NCI-H2081 (cell line): Measurements from ENCODE around the gene ATXN7L1.
"Not testable (repeated sequence)": the region's sequence is repeated elsewhere in the genome, so short reads cannot be mapped to it uniquely, and the experiment has no call there.

Experiments
- DNase-seq, 2 experiments: peaks; one replicate each; lab custom pipeline; 2025; lab: John Stamatoyannopoulos, UW

ATXN7L1 gene

DNA sequence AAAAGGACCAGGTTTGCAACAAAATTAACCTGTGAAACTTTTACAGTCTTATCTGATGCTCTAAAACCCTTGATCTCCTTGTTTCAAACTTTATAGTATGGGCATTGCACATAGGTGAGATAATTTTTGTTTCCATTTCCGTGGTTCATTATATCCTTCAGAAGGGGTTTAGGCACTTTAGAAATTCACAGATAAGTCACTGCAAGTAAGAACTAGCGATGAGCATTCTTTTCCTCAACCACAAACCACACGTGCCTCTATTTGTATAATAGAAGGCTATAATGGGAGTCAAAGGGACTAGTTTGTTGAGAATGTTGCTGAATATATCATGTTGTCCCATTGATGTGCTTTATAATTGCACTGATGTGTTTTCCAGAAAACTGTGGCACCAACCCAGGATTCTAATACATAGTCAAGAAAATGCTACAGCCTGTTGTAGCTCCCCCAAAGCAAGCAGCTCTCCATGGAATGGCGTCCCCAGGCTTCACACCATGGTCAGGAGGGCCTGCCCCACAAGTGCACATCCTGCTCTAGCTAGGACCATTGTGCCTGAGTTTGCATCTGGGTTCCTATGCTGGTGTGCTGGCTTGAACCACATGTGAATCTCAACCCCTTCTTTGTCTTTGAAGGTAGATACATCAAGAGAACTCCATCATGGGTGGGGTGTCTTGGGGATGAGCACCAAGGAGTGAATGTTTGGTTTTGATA, 14.0 kb upstream of the ATXN7L1 start:
- no peak for DNase-seq

GRCh38 chr7:105887569-105888189, 11.3 kb upstream of the ATXN7L1 start:
- DNase-seq: peak in 1 of 2 experiments; percentile 40

DNA sequence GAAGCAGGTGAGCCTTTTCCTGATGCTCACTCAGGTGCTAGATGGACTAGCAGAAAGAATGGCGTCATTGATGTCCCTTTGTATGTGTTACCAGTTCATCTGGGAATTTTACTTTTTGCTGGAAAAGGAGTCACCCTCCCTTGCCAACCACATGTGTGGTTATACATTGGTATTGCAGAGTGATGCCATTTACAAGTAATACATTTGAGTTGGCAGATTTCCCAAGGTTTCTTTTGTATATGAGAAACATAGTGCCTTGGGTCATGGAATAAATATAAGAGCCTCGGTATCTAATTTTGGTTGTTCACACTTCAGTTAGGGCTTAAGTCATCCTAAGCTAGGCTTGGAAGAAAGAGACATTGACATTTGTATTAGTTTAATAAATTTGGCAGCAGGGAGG, 10.4 kb upstream of the ATXN7L1 start:
- DNase-seq: peak; percentile 35 to 48

GRCh38 chr7:105885387-105886111, 9.2 kb upstream of the ATXN7L1 start:
- DNase-seq: peak; percentile 55 to 65

DNA sequence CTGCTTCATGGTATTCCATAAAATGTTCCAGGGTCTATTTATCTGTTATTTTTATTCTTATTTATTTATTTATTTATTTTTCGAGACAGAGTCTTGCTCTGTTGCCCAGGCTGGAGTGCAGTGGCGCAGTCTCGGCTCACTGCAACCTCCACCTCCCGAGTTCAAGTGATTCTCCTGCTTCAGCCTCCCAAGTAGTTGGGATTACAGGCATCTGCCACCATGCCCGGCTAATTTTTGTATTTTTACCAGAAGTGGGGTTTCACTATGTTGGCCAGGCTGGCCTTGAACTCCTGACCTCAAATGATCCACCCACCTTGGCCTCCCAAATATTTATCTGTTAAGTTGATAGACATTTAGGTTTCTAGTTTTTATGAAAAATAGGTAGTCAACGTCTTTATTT, 6.8 kb upstream of the ATXN7L1 start:
- not testable (repeated sequence) for DNase-seq

GRCh38 chr7:105881439-105881838, 5.0 kb upstream of the ATXN7L1 start:
- DNase-seq: no peak

DNA sequence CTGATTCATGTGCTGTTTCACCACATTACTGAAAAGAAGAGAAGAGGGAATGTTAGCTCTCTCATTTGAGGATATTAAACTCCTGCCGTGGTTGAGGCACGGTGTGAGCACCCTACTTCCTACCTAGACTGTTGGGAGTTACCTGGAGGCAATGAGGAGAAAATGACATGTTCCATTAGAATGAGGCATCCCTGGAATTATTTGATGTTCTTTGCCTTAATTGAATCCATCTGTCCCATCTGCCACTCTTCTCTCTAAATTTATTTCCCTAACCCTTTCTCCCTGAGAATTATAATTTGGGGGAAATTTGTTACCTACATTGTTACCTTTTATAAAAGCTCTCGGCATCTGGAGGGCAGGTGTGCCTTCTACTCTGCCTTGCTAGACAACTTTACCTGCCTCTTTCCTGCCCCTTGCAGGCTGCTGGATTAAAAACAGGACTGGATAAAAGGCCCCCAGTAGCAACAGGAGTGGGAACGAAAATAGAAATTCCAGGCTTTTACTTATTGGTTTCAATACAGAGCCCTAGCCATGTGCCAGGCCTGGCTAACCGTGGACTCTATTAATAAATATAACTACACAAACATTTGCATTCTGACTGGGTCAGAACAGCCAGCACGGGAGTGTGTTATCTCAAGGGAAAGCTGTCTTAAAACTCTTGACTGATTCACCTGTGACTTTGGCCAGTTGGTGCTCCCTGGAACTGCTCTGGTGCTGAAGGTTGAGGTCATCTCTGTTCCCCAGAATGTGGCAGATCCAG, 4.4 kb upstream of the ATXN7L1 start:
- DNase-seq: peak; percentile 62 to 88

DNA sequence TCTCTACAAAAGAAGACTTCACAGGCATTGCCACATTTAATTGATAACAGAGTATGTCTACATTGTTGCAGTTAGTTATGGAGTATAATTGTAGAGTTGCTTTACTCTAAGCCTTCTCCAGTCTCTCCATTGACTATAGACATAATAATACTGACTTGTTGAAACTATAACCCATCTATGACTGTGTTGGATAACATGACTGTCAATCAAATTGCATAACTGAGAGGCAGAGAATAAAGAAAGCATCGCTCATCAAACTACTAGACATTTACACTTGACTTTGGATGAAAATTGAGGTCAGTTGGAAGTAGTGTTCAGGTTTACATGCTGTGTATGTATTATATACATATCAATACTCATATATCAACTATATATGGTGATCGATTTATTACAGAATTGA, 3.4 kb upstream of the ATXN7L1 start:
- DNase-seq: no peak

GRCh38 chr7:105878746-105879605, 2.6 kb upstream of the ATXN7L1 start:
- DNase-seq: peak in 1 of 2 experiments; percentile 13

DNA sequence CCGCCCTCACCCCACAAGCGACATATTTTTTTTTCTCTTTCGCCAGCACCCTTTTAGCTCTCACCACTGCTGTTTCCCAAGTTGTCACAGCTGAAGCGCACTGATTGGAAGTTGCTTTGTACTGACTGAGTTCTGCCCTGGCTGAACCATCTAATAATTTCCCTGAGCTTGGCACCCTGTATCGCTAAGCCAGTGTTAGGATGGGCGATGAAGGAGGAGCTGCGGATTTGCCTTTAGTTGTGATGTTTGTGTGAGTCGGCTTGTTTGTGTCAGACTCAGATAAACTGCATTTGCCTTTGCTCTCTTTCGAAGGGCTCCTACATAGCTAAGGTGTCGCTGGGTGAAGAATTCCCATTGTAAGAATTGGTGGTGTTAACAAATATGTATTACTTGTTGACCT, 1.3 kb upstream of the ATXN7L1 start:
- DNase-seq: peak in 1 of 2 experiments; percentile 6

DNA sequence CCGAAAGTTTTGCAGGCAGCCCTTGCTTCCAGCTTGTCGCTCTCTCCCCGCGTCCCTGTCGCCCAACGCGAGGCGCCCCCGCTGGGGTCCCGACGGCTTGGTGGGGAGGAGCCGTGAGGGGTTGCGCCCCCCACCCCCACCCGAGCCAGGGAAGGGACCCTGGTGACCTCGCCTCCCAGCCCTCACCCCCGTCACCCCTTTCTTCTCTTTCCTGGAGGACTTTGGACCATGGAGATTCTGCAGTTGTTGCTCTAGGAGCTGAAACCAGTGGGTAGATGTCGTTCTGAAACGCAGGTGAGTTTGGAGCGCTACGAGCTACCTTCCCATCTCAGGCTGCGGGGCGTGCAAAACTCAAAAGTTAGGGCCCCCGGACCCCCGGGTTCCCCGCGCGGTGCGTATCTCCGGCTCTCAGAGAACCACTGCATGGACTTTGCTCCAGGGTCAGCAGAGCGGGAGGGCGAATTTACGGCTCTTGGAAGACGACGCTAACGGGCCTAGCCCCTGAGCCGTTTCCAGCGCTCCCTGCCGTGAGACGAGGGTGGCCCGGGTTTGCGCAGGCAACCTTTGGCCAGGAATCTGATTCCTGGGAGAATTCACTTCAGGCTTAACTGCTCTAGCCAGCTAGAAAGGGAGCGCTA, 684 bp upstream of the ATXN7L1 start:
- DNase-seq: peak; percentile 30 to 71

DNA sequence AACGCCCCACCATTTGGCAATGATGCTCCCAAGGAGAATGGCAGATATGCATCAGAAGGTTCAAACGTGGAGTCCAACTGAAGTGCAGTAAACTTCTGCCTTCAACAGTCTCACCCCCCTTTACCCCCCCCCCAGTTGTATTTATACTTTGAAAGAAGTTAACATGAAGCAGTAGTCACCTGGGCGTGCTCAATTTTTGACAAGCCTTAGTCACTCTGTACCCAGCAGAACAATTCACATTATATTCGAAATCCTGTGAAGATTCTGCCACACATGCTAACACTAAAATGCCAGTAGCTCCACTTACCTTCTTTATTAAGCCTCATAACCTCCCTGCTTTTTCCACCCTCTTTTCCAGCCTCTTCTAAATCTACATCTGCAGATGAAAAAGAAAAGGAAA, 894 bp downstream of the ATXN7L1 start:
- no peak for DNase-seq

DNA sequence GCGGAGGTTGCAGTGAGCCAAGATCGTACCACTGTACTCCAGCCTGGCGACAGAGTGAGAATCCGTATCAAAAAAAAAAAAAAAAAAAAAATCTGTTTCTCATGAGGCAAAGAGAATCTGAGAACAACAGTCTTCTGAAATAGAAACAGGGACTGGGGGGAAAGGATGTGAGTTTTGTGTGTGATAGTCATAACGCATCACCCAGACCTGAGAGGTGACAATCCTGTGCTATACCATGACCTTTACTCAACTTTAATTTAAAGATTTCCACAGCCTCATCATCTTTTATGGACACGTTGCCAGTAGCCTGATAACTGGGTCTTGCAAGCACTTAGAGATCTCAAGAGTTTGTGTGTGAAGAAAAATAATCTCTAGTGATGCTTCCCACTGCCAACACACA, 2.3 kb downstream of the ATXN7L1 start:
- no peak for DNase-seq

DNA sequence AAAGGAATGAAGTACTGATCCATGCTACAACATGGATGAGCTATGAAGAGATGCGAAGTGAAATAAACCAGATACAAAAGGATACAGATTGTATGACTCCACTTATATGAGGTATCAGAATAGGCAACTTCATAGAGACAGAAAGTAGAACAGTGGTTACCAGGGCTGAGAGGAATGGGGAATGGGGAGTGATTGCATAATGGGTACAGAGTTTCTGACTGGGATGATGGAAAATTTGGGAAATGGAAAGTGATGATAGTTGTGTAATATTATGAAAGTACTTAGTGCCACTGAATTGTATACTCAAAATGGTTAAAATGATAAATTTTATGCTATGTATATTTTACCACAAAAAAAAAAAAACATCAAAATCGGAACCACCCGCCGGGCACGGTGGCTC, 3.9 kb downstream of the ATXN7L1 start:
- no peak for DNase-seq

GRCh38 chr7:105871142-105871541, 5.3 kb downstream of the ATXN7L1 start:
- DNase-seq: no peak

DNA sequence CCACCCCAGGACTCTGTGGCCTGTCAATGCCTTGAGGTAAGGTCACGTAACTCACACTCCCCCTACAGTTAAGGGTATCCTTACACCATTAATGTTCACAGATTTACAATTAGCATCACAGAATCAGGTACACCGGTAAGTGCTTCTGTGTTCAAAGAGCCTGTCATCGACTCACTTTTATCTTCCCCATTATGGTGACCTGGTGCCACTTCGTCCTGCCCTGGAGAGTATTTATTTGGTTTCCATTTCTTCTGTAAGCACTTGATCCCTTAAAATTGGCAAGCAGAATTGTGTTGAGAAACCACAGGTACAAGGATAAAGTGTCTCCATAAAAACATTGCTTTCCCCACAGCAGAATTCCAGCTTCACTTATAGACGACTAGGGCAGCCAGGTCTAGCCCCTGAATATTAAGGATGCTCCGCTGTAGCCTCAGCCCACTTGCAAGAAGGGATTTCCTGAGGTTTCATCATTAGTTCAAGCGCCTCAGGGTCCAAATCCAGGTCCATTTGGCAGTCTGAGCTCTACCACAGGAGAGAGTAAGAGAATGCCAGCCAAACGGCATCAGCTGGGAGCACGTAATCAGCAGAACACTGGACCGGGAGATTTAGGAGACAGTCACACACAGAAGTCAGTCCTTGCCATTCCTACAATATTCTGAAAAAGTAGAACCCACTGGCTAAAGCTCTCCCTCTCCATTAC, 10.1 kb downstream of the ATXN7L1 start:
- DNase-seq: no peak

DNA sequence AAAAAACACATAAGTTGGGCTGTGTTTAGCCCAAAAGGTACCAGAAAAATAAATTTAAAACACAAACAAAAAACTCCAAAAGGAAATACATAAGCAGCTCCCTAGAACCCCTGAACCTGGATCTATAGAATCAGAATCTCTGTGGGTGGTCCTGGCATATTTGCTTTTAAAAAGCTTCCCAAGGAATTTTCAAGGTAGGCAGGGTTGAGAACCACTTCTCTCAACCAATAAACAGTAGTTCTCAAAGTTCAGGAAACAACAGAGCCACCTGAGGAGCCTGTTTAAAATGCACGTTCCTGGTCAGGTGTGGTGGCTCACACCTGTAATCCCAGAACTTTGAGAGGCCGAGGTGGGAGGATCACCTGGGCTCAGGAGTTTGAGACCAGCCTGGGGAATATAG, 12.5 kb downstream of the ATXN7L1 start:
- no peak for DNase-seq

GRCh38 chr7:105862770-105863169, 13.6 kb downstream of the ATXN7L1 start:
- DNase-seq: no peak

DNA sequence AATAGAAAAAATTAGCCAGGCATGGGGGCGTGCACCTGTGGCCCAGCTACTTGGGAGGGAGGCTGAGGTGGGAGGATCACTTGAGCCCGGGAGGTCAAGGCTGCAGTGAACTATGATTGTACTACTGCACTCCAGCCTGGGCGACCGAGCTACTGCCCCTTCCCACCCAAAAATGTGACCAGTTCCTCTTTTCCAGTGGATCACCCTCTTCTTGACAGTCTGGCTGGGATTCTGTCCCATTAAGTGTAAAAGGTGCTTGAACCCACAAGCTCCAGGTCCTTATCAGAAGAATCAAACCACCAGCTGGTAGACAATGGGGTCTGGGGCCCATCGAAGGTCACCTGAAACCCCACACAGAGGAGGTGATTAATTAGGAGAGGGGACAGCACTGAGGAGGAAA, 14.1 kb downstream of the ATXN7L1 start:
- no peak for DNase-seq

GRCh38 chr7:105861224-105861623, 15.2 kb downstream of the ATXN7L1 start:
- no peak for DNase-seq
